Measurements from ENCODE around the gene SUCLG2. TPM values are rescaled to one million over a fixed set of nuclear protein-coding genes. Genes with fewer than 3 reads are reported as not detected.

SUCLG2 gene
- total RNA-seq, 5 donors from 2014 or later (not counting 1 experiment from before 2014, with no cell fraction given), result 45.6 to 65.9 (median 49.5) TPM

- H3K36me3 ChIP-seq (ENCODE audit: control insufficient read depth in 2 of 2, extremely low read depth in 1 of 2, insufficient read depth in 1 of 2, low read length in 1 of 2), result no peaks in the 10 kb centered on the region
- Mint-ChIP-seq H3K4me1 (peaks cover 8 to 9% (median 8%) of the 10 kb centered on the region in 3 donors), H3K27me3 (no peaks in the 10 kb centered on the region), H3K4me3 (no peak overlapping the region), H3K36me3 (peaks cover 4% of the 10 kb centered on the region), H3K27ac (no peak overlapping the region), H3K9me3 (peaks cover 0 to 4% (median 0%) of the 10 kb centered on the region in 3 donors)
- ChIA-PET CTCF (no interaction called here), POLR2A (interaction anchor here in 1 of 2 donors (0.5 kb wide), 1 partner anchor 59 kb away, joined by 4 read pairs; no protein-coding TSS in a partner anchor)
- no peak for ATAC-seq (replicated peaks in 1 of 4)
- peaks cover 0 to 2% of the 10 kb centered on the region in 2 experiments for H3K4me1 ChIP-seq (ENCODE audit: control insufficient read depth in 1 of 2, extremely low read depth in 1 of 2, insufficient read depth in 2 of 2, low read length in 2 of 2)
- H3K4me3 ChIP-seq (ENCODE audit: control insufficient read depth in 1 of 2, extremely low read depth in 1 of 2, low read length in 1 of 2), result no peak overlapping the region
- H3K27me3 ChIP-seq (replicated peaks in 1 of 2; ENCODE audit: control insufficient read depth in 2 of 2, extremely low read depth in 1 of 2, insufficient read depth in 2 of 2, low read length in 1 of 2), result no peaks in the 10 kb centered on the region
- WGBS (ENCODE audit: insufficient coverage), result 35% methylated on average over 4 of the region's 5 CpGs
- H3K27ac ChIP-seq (ENCODE audit: low read length), result no peak overlapping the region
- H3K9me3 ChIP-seq, result no peaks in the 10 kb centered on the region
- DNase-seq, result peak in 1 of 35 experiments; percentile 10
These were observed 296.6 kb downstream of the SUCLG2 start for GRCh38 chr3:67357610-67358458.

- no peaks in the 10 kb centered on the region for H3K9me3 ChIP-seq
- ATAC-seq (replicated peaks in 1 of 4), result no peak
- H3K4me3 Mint-ChIP-seq, result no peak overlapping the region
- H3K4me3 ChIP-seq (ENCODE audit: control insufficient read depth in 1 of 2, extremely low read depth in 1 of 2, low read length in 1 of 2), result no peak overlapping the region
- H3K27ac Mint-ChIP-seq, result no peak overlapping the region
- no peaks in the 10 kb centered on the region for H3K36me3 ChIP-seq (ENCODE audit: control insufficient read depth in 2 of 2, extremely low read depth in 1 of 2, insufficient read depth in 1 of 2, low read length in 1 of 2)
- H3K27me3 Mint-ChIP-seq, result no peaks in the 10 kb centered on the region
- no peak for DNase-seq
- H3K36me3 Mint-ChIP-seq, result no peaks in the 10 kb centered on the region
- CTCF ChIA-PET, result no interaction called here
- no peak overlapping the region for H3K27ac ChIP-seq (ENCODE audit: low read length)
- no peaks in the 10 kb centered on the region for H3K27me3 ChIP-seq (replicated peaks in 1 of 2; ENCODE audit: control insufficient read depth in 2 of 2, extremely low read depth in 1 of 2, insufficient read depth in 2 of 2, low read length in 1 of 2)
- H3K4me1 Mint-ChIP-seq, result no peaks in the 10 kb centered on the region
- H3K4me1 ChIP-seq (ENCODE audit: control insufficient read depth in 1 of 2, extremely low read depth in 1 of 2, insufficient read depth in 2 of 2, low read length in 2 of 2), result no peaks in the 10 kb centered on the region
- POLR2A ChIA-PET, result no interaction called here
- H3K9me3 Mint-ChIP-seq, result peaks cover 4 to 8% (median 7%) of the 10 kb centered on the region in 3 donors
These were observed 304.7 kb downstream of the SUCLG2 start for GRCh38 chr3:67349551-67350174.

- Histone ChIP-seq H3K27me3 (replicated peaks in 1 of 2; ENCODE audit: control insufficient read depth in 2 of 2, extremely low read depth in 1 of 2, insufficient read depth in 2 of 2, low read length in 1 of 2) (no peaks in the 10 kb centered on the region), H3K4me3 (ENCODE audit: control insufficient read depth in 1 of 2, extremely low read depth in 1 of 2, low read length in 1 of 2) (no peak overlapping the region), H3K36me3 (ENCODE audit: control insufficient read depth in 2 of 2, extremely low read depth in 1 of 2, insufficient read depth in 1 of 2, low read length in 1 of 2) (no peaks in the 10 kb centered on the region), H3K9me3 (no peaks in the 10 kb centered on the region), H3K4me1 (ENCODE audit: control insufficient read depth in 1 of 2, extremely low read depth in 1 of 2, insufficient read depth in 2 of 2, low read length in 2 of 2) (no peaks in the 10 kb centered on the region), H3K27ac (ENCODE audit: low read length) (no peak overlapping the region)
- CTCF ChIA-PET, result no interaction called here
- H3K9me3 Mint-ChIP-seq, result peaks cover 7 to 29% (median 11%) of the 10 kb centered on the region in 3 donors
- ATAC-seq (replicated peaks in 1 of 4) (no peak), DNase-seq (no peak)
- no peaks in the 10 kb centered on the region for H3K27me3 Mint-ChIP-seq
- no peaks in the 10 kb centered on the region for H3K4me1 Mint-ChIP-seq
- H3K4me3 Mint-ChIP-seq, result no peak overlapping the region
- H3K36me3 Mint-ChIP-seq, result no peaks in the 10 kb centered on the region
- POLR2A ChIA-PET, result no interaction called here
- H3K27ac Mint-ChIP-seq, result no peak overlapping the region
These were observed 308.3 kb downstream of the SUCLG2 start for GRCh38 chr3:67346081-67346480.

- ChIA-PET POLR2A (no interaction called here), CTCF (no interaction called here)
- peaks cover 0 to 3% (median 0%) of the 10 kb centered on the region in 3 donors for H3K4me1 Mint-ChIP-seq
- H3K4me1 ChIP-seq (ENCODE audit: control insufficient read depth in 1 of 2, extremely low read depth in 1 of 2, insufficient read depth in 2 of 2, low read length in 2 of 2), result no peaks in the 10 kb centered on the region
- H3K27me3 Mint-ChIP-seq, result peaks cover 0 to 3% of the 10 kb centered on the region in 2 donors
- no peak overlapping the region for H3K27ac ChIP-seq (ENCODE audit: low read length)
- H3K4me3 Mint-ChIP-seq, result no peak overlapping the region
- H3K36me3 ChIP-seq (ENCODE audit: control insufficient read depth in 2 of 2, extremely low read depth in 1 of 2, insufficient read depth in 1 of 2, low read length in 1 of 2), result no peaks in the 10 kb centered on the region
- H3K27ac Mint-ChIP-seq, result no peak overlapping the region
- ATAC-seq (replicated peaks in 1 of 4) (no peak), DNase-seq (no peak)
- peaks cover 16 to 43% (median 32%) of the 10 kb centered on the region in 3 donors for H3K9me3 Mint-ChIP-seq
- no peaks in the 10 kb centered on the region for H3K9me3 ChIP-seq
- peaks cover 7% of the 10 kb centered on the region for H3K36me3 Mint-ChIP-seq
- no peak overlapping the region for H3K4me3 ChIP-seq (ENCODE audit: control insufficient read depth in 1 of 2, extremely low read depth in 1 of 2, low read length in 1 of 2)
- WGBS (ENCODE audit: insufficient coverage), result 40% methylated on average over 1 of the region's 2 CpGs
- no peaks in the 10 kb centered on the region for H3K27me3 ChIP-seq (replicated peaks in 1 of 2; ENCODE audit: control insufficient read depth in 2 of 2, extremely low read depth in 1 of 2, insufficient read depth in 2 of 2, low read length in 1 of 2)
These were observed 318.6 kb downstream of the SUCLG2 start for GRCh38 chr3:67335813-67336212.

GRCh38 chr3:67334588-67334987 lies 319.8 kb downstream of the SUCLG2 start:
- Histone ChIP-seq H3K27ac (ENCODE audit: low read length) (no peak overlapping the region), H3K4me3 (ENCODE audit: control insufficient read depth in 1 of 2, extremely low read depth in 1 of 2, low read length in 1 of 2) (no peak overlapping the region), H3K4me1 (ENCODE audit: control insufficient read depth in 1 of 2, extremely low read depth in 1 of 2, insufficient read depth in 2 of 2, low read length in 2 of 2) (no peaks in the 10 kb centered on the region), H3K9me3 (no peaks in the 10 kb centered on the region), H3K27me3 (replicated peaks in 1 of 2; ENCODE audit: control insufficient read depth in 2 of 2, extremely low read depth in 1 of 2, insufficient read depth in 2 of 2, low read length in 1 of 2) (no peaks in the 10 kb centered on the region), H3K36me3 (ENCODE audit: control insufficient read depth in 2 of 2, extremely low read depth in 1 of 2, insufficient read depth in 1 of 2, low read length in 1 of 2) (no peaks in the 10 kb centered on the region)
- ChIA-PET CTCF (no interaction called here), POLR2A (no interaction called here)
- H3K36me3 Mint-ChIP-seq, result peaks cover 7% of the 10 kb centered on the region
- no peak for ATAC-seq (replicated peaks in 1 of 4)
- no peak overlapping the region for H3K4me3 Mint-ChIP-seq
- H3K4me1 Mint-ChIP-seq, result peaks cover 0 to 3% (median 0%) of the 10 kb centered on the region in 3 donors
- peaks cover 12 to 31% (median 24%) of the 10 kb centered on the region in 3 donors for H3K9me3 Mint-ChIP-seq
- H3K27ac Mint-ChIP-seq, result no peak overlapping the region
- peaks cover 0 to 3% of the 10 kb centered on the region in 2 donors for H3K27me3 Mint-ChIP-seq
- no peak for DNase-seq

- no peaks in the 10 kb centered on the region for H3K4me1 ChIP-seq (ENCODE audit: control insufficient read depth in 1 of 2, extremely low read depth in 1 of 2, insufficient read depth in 2 of 2, low read length in 2 of 2)
- peaks cover 0 to 5% (median 5%) of the 10 kb centered on the region in 3 donors for H3K9me3 Mint-ChIP-seq
- CTCF ChIA-PET, result no interaction called here
These were observed 325.1 kb downstream of the SUCLG2 start for GRCh38 chr3:67329358-67329757.

More at GRCh38 chr3:67329358-67329757, 325.1 kb downstream of the SUCLG2 start:
- H3K36me3 Mint-ChIP-seq, result peaks cover 6% of the 10 kb centered on the region
- POLR2A ChIA-PET, result no interaction called here
- H3K27ac Mint-ChIP-seq, result no peak overlapping the region
- H3K27ac ChIP-seq (ENCODE audit: low read length), result no peak overlapping the region
- H3K4me3 ChIP-seq (ENCODE audit: control insufficient read depth in 1 of 2, extremely low read depth in 1 of 2, low read length in 1 of 2), result no peak overlapping the region
- no peaks in the 10 kb centered on the region for H3K27me3 ChIP-seq (replicated peaks in 1 of 2; ENCODE audit: control insufficient read depth in 2 of 2, extremely low read depth in 1 of 2, insufficient read depth in 2 of 2, low read length in 1 of 2)
- 0% methylated on average over 1 of the region's 2 CpGs for WGBS (ENCODE audit: insufficient coverage)
- no peaks in the 10 kb centered on the region for H3K36me3 ChIP-seq (ENCODE audit: control insufficient read depth in 2 of 2, extremely low read depth in 1 of 2, insufficient read depth in 1 of 2, low read length in 1 of 2)
- ATAC-seq (replicated peaks in 1 of 4) (no peak), DNase-seq (no peak)
- peaks cover 0 to under 1% (median 0%) of the 10 kb centered on the region in 3 donors for H3K4me1 Mint-ChIP-seq
- no peak overlapping the region for H3K4me3 Mint-ChIP-seq
- H3K9me3 ChIP-seq, result no peaks in the 10 kb centered on the region
- peaks cover 0 to 7% of the 10 kb centered on the region in 2 donors for H3K27me3 Mint-ChIP-seq
